ENCODE data around the gene FIZ1. TPM values are rescaled to one million over a fixed set of nuclear protein-coding genes. Genes with fewer than 3 reads are reported as not detected.

Gene FIZ1
- total RNA-seq, 1 donor from 2014 or later: 4.8 TPM

- Histone ChIP-seq H3K4me1 (no peaks in the 10 kb centered on the region), H3K9me3 (ENCODE audit: low read depth) (no peaks in the 10 kb centered on the region), H3F3A (ENCODE audit: low read depth) (no peaks in the 10 kb centered on the region), H3K27ac (no peak overlapping the region), H3K36me3 (no peaks in the 10 kb centered on the region), H3K27me3 (no peaks in the 10 kb centered on the region), H3K4me3 (no peak overlapping the region), H2AFZ (replicated peaks) (no peak overlapping the region), H3K9ac (no peak overlapping the region), H4K20me1 (ENCODE audit: low read depth) (no peaks in the 10 kb centered on the region), H3K4me2 (no peak overlapping the region), H3K79me2 (ENCODE audit: low read depth) (no peaks in the 10 kb centered on the region)
- DNase-seq (ENCODE audit: low spot score): no peak
- Mint-ChIP-seq H3K4me3 (no peak overlapping the region), H3K9me3 (no peaks in the 10 kb centered on the region), H3K27ac (no peak overlapping the region), H3K4me1 (peaks cover 17% of the 10 kb centered on the region), H3K27me3 (ENCODE audit: insufficient read depth, low read depth) (peaks cover 2% of the 10 kb centered on the region), H3K36me3 (no peaks in the 10 kb centered on the region)
- TF ChIP-seq CTCF (IDR thresholded peaks at IDR 0.05): no peak
- TF ChIP-seq EZH2phosphoT487 (IDR thresholded peaks at IDR 0.05): no peak
- TF ChIP-seq EZH2 (IDR thresholded peaks at IDR 0.05): no peak
These were observed 31.5 kb downstream of the FIZ1 start for GRCh38 chr19:55567708-55568328.

GRCh38 chr19:55566823-55567222, 32.5 kb downstream of the FIZ1 start:
- no peaks in the 10 kb centered on the region for H3K36me3 Mint-ChIP-seq
- Histone ChIP-seq H3K27ac (no peak overlapping the region), H3K9ac (no peak overlapping the region), H3K79me2 (ENCODE audit: low read depth) (no peaks in the 10 kb centered on the region), H3K9me3 (ENCODE audit: low read depth) (no peaks in the 10 kb centered on the region), H3K36me3 (no peaks in the 10 kb centered on the region), H2AFZ (replicated peaks) (no peak overlapping the region), H3K4me1 (no peaks in the 10 kb centered on the region), H4K20me1 (ENCODE audit: low read depth) (no peaks in the 10 kb centered on the region), H3K4me3 (no peak overlapping the region), H3K27me3 (no peaks in the 10 kb centered on the region), H3K4me2 (no peak overlapping the region), H3F3A (ENCODE audit: low read depth) (no peaks in the 10 kb centered on the region)
- no peak overlapping the region for H3K4me3 Mint-ChIP-seq
- DNase-seq (ENCODE audit: low spot score): no peak
- H3K27ac Mint-ChIP-seq: peak overlapping the region; percentile 64
- no peaks in the 10 kb centered on the region for H3K9me3 Mint-ChIP-seq
- TF ChIP-seq EZH2phosphoT487 (IDR thresholded peaks at IDR 0.05) (no peak), EZH2 (IDR thresholded peaks at IDR 0.05) (no peak), CTCF (IDR thresholded peaks at IDR 0.05) (no peak)
- H3K4me1 Mint-ChIP-seq: peaks cover 17% of the 10 kb centered on the region
- peaks cover 2% of the 10 kb centered on the region for H3K27me3 Mint-ChIP-seq (ENCODE audit: insufficient read depth, low read depth)

GRCh38 chr19:55563261-55563690, 36.0 kb downstream of the FIZ1 start:
- Histone ChIP-seq H3K79me2 (ENCODE audit: low read depth) (no peaks in the 10 kb centered on the region), H4K20me1 (ENCODE audit: low read depth) (no peaks in the 10 kb centered on the region), H3F3A (ENCODE audit: low read depth) (no peaks in the 10 kb centered on the region), H3K4me2 (no peak overlapping the region), H3K9ac (no peak overlapping the region), H3K4me3 (no peak overlapping the region), H3K9me3 (ENCODE audit: low read depth) (no peaks in the 10 kb centered on the region), H3K36me3 (no peaks in the 10 kb centered on the region), H3K4me1 (no peaks in the 10 kb centered on the region), H2AFZ (replicated peaks) (peak overlapping the region; percentile 26), H3K27me3 (no peaks in the 10 kb centered on the region), H3K27ac (no peak overlapping the region)
- peaks cover 17% of the 10 kb centered on the region for H3K4me1 Mint-ChIP-seq
- peak overlapping the region; percentile 90 for H3K27ac Mint-ChIP-seq
- no peak overlapping the region for H3K4me3 Mint-ChIP-seq
- TF ChIP-seq CTCF (IDR thresholded peaks at IDR 0.05) (no peak), EZH2 (IDR thresholded peaks at IDR 0.05) (no peak), EZH2phosphoT487 (IDR thresholded peaks at IDR 0.05) (no peak)
- H3K36me3 Mint-ChIP-seq: no peaks in the 10 kb centered on the region
- no peaks in the 10 kb centered on the region for H3K9me3 Mint-ChIP-seq
- no peak for DNase-seq (ENCODE audit: low spot score)
- peaks cover 6% of the 10 kb centered on the region for H3K27me3 Mint-ChIP-seq (ENCODE audit: insufficient read depth, low read depth)

All from neural progenitor cell (in vitro differentiated cells).